Measurements from ENCODE around the gene SLC28A1.
"Not testable (repeated sequence)": the region's sequence is repeated elsewhere in the genome, so short reads cannot be mapped to it uniquely, and the experiment has no call there.

SLC28A1 gene

DNA sequence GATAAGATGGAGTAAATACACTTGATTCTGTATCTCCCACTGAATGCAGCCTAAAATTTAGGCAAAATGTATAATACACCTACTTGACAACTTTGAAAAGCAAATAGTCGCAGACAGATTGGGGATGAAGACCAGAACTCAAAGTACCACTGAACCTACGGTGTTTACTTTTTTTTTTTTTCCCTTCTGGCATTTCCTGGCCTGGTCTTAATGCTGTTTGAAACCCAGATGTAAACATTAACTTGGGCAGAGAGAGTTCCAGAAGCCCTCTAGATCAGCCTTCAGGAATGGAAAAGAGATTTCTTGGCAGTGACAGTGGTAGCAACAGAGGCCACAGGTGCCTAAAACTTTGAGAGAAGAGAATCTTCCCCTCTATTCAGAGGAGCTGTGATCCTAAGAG is 39.5 kb upstream of the SLC28A1 start:
- H3K14ac ChIP-seq (ENCODE audit: low read length) = no peak overlapping the region
- peak overlapping the region; percentile 32 for H2AK5ac ChIP-seq (ENCODE audit: low read length)
- peaks cover 0 to 3% of the 10 kb centered on the region in 2 experiments for H3K4me1 ChIP-seq (ENCODE audit: control insufficient read depth in 1 of 2, insufficient read depth in 2 of 2, low read length in 2 of 2)
- peaks cover 16 to 17% of the 10 kb centered on the region in 2 experiments for H3K36me3 ChIP-seq (ENCODE audit: control insufficient read depth in 1 of 2, insufficient read depth in 2 of 2, low read length in 2 of 2)
- H2BK120ac ChIP-seq (ENCODE audit: insufficient read depth, low read length, poor library complexity) = no peak overlapping the region
- H3K4me2 ChIP-seq (ENCODE audit: low read length) = no peak overlapping the region
- no peak overlapping the region for H3K23ac ChIP-seq (ENCODE audit: low read length)
- no peak overlapping the region for H4K12ac ChIP-seq (ENCODE audit: low read depth, low read length)
- no peak overlapping the region for H3K18ac ChIP-seq (ENCODE audit: low read length)
- peaks cover 2% of the 10 kb centered on the region for H3K79me1 ChIP-seq (ENCODE audit: low read length)
- peak overlapping the region; percentile 18 for H2BK5ac ChIP-seq (ENCODE audit: low read depth, low read length, poor library complexity)
- no peaks in the 10 kb centered on the region for H3K27me3 ChIP-seq (ENCODE audit: insufficient read depth, low read length)
- WGBS (ENCODE audit: extremely low coverage, insufficient coverage, insufficient read length) = no CpG with 5 or more reads among the region's 2 CpGs
- no peak overlapping the region for H3K4ac ChIP-seq (ENCODE audit: low read depth, low read length)
- H3K4me3 ChIP-seq (ENCODE audit: low read depth, low read length) = no peak overlapping the region
- H4K8ac ChIP-seq (ENCODE audit: low read depth, low read length) = no peak overlapping the region
- H3K27ac ChIP-seq (ENCODE audit: low read depth, low read length) = peak overlapping the region; percentile 16
- H3K9ac ChIP-seq (ENCODE audit: low read length) = no peak overlapping the region
- H3K9me3 ChIP-seq (ENCODE audit: insufficient read depth, low read depth, low read length) = peaks cover 1% of the 10 kb centered on the region
- no peak for DNase-seq
- H4K91ac ChIP-seq (ENCODE audit: low read depth, low read length) = peak overlapping the region; percentile 21
- no peaks in the 10 kb centered on the region for H3K79me2 ChIP-seq (ENCODE audit: control insufficient read depth, insufficient read depth, low read length, poor library complexity)
- no peak overlapping the region for H2BK12ac ChIP-seq (ENCODE audit: low read length)
- no peak overlapping the region for H2AFZ ChIP-seq (ENCODE audit: insufficient read depth, low read length, poor library complexity)

DNA sequence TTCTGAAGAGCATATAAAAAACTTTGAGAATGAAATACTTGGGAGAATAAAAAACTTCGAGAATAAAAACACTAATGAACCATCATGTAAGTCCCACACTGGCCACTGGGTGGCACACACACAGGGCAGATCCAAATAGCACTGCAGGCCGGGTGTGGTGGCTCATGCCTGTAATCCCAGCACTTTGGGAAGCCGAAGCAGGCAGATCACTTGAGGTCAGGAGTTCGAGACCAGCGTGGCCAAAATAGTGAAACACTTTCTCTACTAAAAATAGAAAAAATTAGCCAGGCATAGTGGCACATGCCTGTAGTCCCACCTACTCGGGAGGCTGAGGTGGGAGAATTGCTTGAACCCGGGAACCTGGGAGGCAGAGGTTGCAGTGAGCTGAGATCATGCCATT is 38.8 kb upstream of the SLC28A1 start:
- not testable (repeated sequence) for H2AFZ ChIP-seq (ENCODE audit: insufficient read depth, low read length, poor library complexity); H3K4me2 ChIP-seq (ENCODE audit: low read length); H3K18ac ChIP-seq (ENCODE audit: low read length); H3K4ac ChIP-seq (ENCODE audit: low read depth, low read length); H4K91ac ChIP-seq (ENCODE audit: low read depth, low read length); H3K79me2 ChIP-seq (ENCODE audit: control insufficient read depth, insufficient read depth, low read length, poor library complexity); H3K4me1 ChIP-seq (ENCODE audit: control insufficient read depth in 1 of 2, insufficient read depth in 2 of 2, low read length in 2 of 2); H2AK5ac ChIP-seq (ENCODE audit: low read length); H2BK5ac ChIP-seq (ENCODE audit: low read depth, low read length, poor library complexity); H3K4me3 ChIP-seq (ENCODE audit: low read depth, low read length); H3K9ac ChIP-seq (ENCODE audit: low read length); H3K23ac ChIP-seq (ENCODE audit: low read length); H3K9me3 ChIP-seq (ENCODE audit: insufficient read depth, low read depth, low read length); H2BK12ac ChIP-seq (ENCODE audit: low read length); H2BK120ac ChIP-seq (ENCODE audit: insufficient read depth, low read length, poor library complexity); H3K27me3 ChIP-seq (ENCODE audit: insufficient read depth, low read length); H3K79me1 ChIP-seq (ENCODE audit: low read length); H3K27ac ChIP-seq (ENCODE audit: low read depth, low read length); H3K14ac ChIP-seq (ENCODE audit: low read length); H4K8ac ChIP-seq (ENCODE audit: low read depth, low read length)
- Histone ChIP-seq H3K36me3 (ENCODE audit: control insufficient read depth in 1 of 2, insufficient read depth in 2 of 2, low read length in 2 of 2) (peaks cover 10 to 11% of the 10 kb centered on the region in 2 experiments), H4K12ac (ENCODE audit: low read depth, low read length) (peak overlapping the region; percentile 43)
- DNase-seq = peak; percentile 56 to 81
- no CpG with 5 or more reads among the region's 7 CpGs for WGBS (ENCODE audit: extremely low coverage, insufficient coverage, insufficient read length)

DNA sequence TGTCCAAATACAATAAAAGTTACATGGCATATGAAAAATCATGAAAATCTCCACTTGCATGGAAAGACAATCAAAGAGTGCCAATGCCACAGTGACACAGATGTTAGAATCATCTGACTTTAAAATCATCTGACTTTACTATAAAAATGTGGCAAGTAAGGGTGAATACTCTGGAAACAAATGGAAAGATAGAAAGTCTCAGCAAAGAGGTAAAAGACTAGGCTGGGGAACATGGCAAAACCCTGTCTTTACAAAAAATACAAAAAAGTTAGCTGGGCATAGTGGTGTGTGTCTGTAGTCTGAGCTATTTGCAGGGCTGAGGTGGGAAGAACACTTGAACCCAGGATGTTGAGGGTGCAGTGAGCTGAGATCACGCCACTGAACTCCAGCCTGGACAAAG is 38.2 kb upstream of the SLC28A1 start:
- Histone ChIP-seq H3K79me2 (ENCODE audit: control insufficient read depth, insufficient read depth, low read length, poor library complexity) (no peaks in the 10 kb centered on the region), H2BK5ac (ENCODE audit: low read depth, low read length, poor library complexity) (no peak overlapping the region), H3K27ac (ENCODE audit: low read depth, low read length) (no peak overlapping the region), H3K4me2 (ENCODE audit: low read length) (no peak overlapping the region), H3K9ac (ENCODE audit: low read length) (no peak overlapping the region), H3K18ac (ENCODE audit: low read length) (no peak overlapping the region), H3K4me1 (ENCODE audit: control insufficient read depth in 1 of 2, insufficient read depth in 2 of 2, low read length in 2 of 2) (peaks cover 0 to 3% of the 10 kb centered on the region in 2 experiments), H3K36me3 (ENCODE audit: control insufficient read depth in 1 of 2, insufficient read depth in 2 of 2, low read length in 2 of 2) (peaks cover 6 to 7% of the 10 kb centered on the region in 2 experiments), H2AFZ (ENCODE audit: insufficient read depth, low read length, poor library complexity) (no peak overlapping the region), H2BK12ac (ENCODE audit: low read length) (no peak overlapping the region), H3K4ac (ENCODE audit: low read depth, low read length) (no peak overlapping the region), H3K23ac (ENCODE audit: low read length) (no peak overlapping the region), H4K12ac (ENCODE audit: low read depth, low read length) (no peak overlapping the region), H4K8ac (ENCODE audit: low read depth, low read length) (no peak overlapping the region), H3K14ac (ENCODE audit: low read length) (no peak overlapping the region), H3K4me3 (ENCODE audit: low read depth, low read length) (no peak overlapping the region), H2AK5ac (ENCODE audit: low read length) (no peak overlapping the region), H4K91ac (ENCODE audit: low read depth, low read length) (no peak overlapping the region), H3K9me3 (ENCODE audit: insufficient read depth, low read depth, low read length) (peaks cover 1% of the 10 kb centered on the region), H2BK120ac (ENCODE audit: insufficient read depth, low read length, poor library complexity) (no peak overlapping the region), H3K27me3 (ENCODE audit: insufficient read depth, low read length) (no peaks in the 10 kb centered on the region), H3K79me1 (ENCODE audit: low read length) (peaks cover 2% of the 10 kb centered on the region)
- DNase-seq = no peak
- WGBS (ENCODE audit: extremely low coverage, insufficient coverage, insufficient read length) = no CpG with 5 or more reads among the region's 1 CpG

DNA sequence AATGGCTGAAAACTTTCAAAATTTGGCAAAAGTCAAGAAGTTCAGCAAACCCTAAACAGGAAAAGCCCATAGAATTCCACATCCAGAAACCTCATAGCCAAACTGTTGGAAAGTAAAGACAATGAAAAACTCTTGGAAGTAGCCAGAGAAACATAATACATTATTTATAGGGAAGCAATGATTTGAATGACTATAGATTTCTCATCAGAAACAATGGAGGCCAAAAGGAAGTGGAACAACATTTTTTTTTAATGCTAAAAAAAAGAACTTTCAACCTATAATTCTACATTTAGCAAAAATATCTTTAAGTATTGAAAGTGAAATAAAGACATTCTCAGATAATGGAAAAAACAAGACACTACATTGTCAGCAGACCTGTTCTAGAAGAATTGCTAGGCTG is 37.1 kb upstream of the SLC28A1 start:
- Histone ChIP-seq H3K36me3 (ENCODE audit: control insufficient read depth in 1 of 2, insufficient read depth in 2 of 2, low read length in 2 of 2) (peaks cover 6 to 7% of the 10 kb centered on the region in 2 experiments), H3K23ac (ENCODE audit: low read length) (no peak overlapping the region), H2BK5ac (ENCODE audit: low read depth, low read length, poor library complexity) (no peak overlapping the region), H3K9ac (ENCODE audit: low read length) (no peak overlapping the region), H4K12ac (ENCODE audit: low read depth, low read length) (no peak overlapping the region), H3K4ac (ENCODE audit: low read depth, low read length) (no peak overlapping the region), H3K18ac (ENCODE audit: low read length) (no peak overlapping the region), H3K27ac (ENCODE audit: low read depth, low read length) (no peak overlapping the region), H2BK120ac (ENCODE audit: insufficient read depth, low read length, poor library complexity) (no peak overlapping the region), H2AK5ac (ENCODE audit: low read length) (no peak overlapping the region), H2BK12ac (ENCODE audit: low read length) (no peak overlapping the region), H3K4me2 (ENCODE audit: low read length) (no peak overlapping the region), H4K8ac (ENCODE audit: low read depth, low read length) (no peak overlapping the region), H4K91ac (ENCODE audit: low read depth, low read length) (no peak overlapping the region), H3K14ac (ENCODE audit: low read length) (no peak overlapping the region), H3K79me2 (ENCODE audit: control insufficient read depth, insufficient read depth, low read length, poor library complexity) (no peaks in the 10 kb centered on the region), H2AFZ (ENCODE audit: insufficient read depth, low read length, poor library complexity) (no peak overlapping the region), H3K9me3 (ENCODE audit: insufficient read depth, low read depth, low read length) (peaks cover 1% of the 10 kb centered on the region), H3K79me1 (ENCODE audit: low read length) (peaks cover 2% of the 10 kb centered on the region), H3K4me1 (ENCODE audit: control insufficient read depth in 1 of 2, insufficient read depth in 2 of 2, low read length in 2 of 2) (peaks cover 0 to 3% of the 10 kb centered on the region in 2 experiments), H3K4me3 (ENCODE audit: low read depth, low read length) (no peak overlapping the region), H3K27me3 (ENCODE audit: insufficient read depth, low read length) (no peaks in the 10 kb centered on the region)
- no peak for DNase-seq

Measured in trophoblast cell (in vitro differentiated cells and primary cell).